Astrocyte (in vitro differentiated cells and primary cell): ENCODE data around the gene CIDEC.

ENCODE experiments used
- CTCF ChIP-seq: IDR thresholded peaks from 2 replicates; pipeline ENCODE4 v1.5.1; 2011; ENCODE audit warnings: low read depth, mild to moderate bottlenecking, inconsistent platforms, low read length, moderate library complexity; ENCODE audit not compliant: insufficient read depth
- EZH2 ChIP-seq: IDR thresholded peaks from 2 replicates; pipeline ENCODE4 v1.6.1; 2012; ENCODE audit warnings: mild to moderate bottlenecking, low read length, inconsistent platforms; ENCODE audit not compliant: insufficient read depth

DNA sequence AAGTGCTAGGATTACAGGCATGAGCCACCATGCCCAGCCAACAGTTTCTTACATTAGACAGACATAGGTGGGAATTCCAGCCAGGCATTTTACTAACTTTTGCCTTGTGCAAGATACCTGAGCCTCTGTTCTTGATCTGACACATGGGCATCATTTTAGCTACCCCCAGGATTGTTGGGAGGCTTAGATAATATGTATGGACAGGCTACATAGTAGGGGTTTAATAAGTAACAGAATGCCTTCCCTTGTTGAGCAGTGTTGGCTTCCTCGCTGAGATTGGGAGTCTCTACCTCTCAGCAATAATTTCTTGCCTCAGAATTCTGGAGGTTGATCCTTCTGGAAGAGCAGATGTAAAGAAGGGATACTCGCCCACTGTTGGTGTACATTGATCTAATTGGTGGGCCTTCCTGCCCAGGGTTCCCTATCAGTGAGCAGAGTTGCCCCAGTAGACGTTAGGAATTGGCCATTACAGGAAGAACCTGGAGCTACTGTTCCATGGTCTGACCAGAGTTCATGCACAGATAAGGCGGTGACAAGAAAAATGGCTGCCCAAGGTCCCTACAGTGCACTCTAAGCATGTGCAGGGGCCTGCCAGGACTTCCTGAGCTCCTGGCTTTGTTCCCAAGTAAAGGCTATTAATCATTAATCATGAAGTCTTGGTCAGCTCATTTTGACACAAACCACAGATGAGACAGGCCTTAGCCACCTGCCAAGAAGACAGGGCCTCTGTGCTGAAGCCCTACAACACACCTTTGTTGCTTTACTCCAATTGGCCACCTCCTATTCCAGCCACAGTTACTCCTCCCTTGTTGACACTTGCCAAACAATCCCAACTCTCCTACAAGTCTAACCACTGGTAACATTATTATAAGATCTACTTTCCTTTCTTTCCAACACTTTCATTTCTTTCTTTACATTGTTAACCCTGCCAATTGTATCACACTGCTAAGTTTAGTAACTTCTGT lies 17.6 kb upstream of the CIDEC start:
- TF ChIP-seq CTCF (no peak), EZH2 (no peak)
